ENCODE results near the gene REPIN1.

Gene REPIN1

DNA sequence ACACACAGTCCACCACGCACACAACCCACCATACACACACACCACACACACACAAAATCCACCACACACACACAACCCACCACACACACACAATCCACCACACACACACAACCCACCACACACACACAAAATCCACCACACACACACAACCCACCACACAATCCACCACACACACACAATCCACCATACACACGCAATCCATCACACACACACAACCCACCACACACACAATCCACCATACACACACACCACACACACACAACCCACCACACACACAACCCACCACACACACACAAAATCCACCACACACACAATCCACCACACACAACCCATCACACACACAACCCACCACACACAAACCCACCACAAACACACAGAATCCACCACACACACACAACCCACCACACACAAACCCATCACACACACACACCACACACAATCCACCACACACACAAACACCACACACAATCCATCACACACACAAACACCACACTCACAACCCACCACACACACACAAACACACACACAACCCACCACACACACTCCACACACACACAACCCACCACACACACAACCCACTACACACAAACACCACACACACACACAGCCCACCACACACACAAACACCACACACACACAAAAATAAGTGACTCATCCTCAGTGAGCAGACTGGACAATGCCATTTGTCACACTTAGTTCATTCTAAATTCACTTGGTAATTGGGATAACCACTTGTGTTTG, 8.8 kb upstream of the REPIN1 start:
- no peaks in the 10 kb centered on the region for H3K27me3 ChIP-seq (ENCODE audit: low read depth)
- no peak for DNase-seq (ENCODE audit: low spot score in 2 of 2)
- in situ Hi-C loops (cut with MboI; ENCODE audit: low sequenced_read_pairs) = no loop called here
- H3K9me3 ChIP-seq = no peaks in the 10 kb centered on the region
- no peak overlapping the region for H3K4me3 ChIP-seq
- no peaks in the 10 kb centered on the region for H3K36me3 ChIP-seq (replicated peaks)
- H3K4me1 ChIP-seq = peaks cover 9% of the 10 kb centered on the region

DNA sequence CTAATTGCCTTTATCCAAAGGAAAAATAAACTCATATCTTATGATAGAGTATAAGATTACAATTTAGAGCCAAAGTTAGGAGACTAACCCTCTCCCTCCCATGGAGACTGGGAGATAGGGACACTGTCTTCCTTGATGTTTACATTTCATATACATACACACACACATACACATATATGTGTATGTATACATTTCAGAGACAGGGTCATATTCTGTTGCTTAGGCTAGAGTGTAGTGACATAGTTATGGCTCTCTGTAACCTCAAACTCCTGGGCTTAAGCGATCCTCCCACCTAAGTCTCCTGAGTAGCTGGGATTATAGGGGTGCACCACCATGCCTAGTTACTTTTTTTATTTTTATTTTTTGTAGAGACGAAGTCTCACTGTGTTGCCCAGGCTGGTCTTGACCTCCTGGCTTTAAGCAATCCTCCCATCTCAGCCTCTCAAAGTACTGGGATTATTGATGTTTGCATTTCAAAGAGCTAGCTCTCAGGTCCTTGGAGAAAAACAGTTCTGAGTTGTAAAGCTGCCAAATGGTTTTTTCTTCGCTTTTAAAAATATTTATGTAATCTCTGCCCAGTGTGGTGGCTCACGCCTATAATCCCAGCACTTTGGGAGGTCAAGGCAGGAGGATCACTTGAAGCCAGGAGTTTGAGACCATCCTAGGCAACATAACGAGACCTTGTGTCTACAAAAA, 8.1 kb upstream of the REPIN1 start:
- no peak overlapping the region for H3K4me3 ChIP-seq
- H3K36me3 ChIP-seq (replicated peaks) = no peaks in the 10 kb centered on the region
- in situ Hi-C loops (cut with MboI; ENCODE audit: low sequenced_read_pairs) = no loop called here
- peak in 1 of 2 experiments; percentile 49 for DNase-seq (ENCODE audit: low spot score in 2 of 2)
- no peaks in the 10 kb centered on the region for H3K9me3 ChIP-seq
- no peaks in the 10 kb centered on the region for H3K27me3 ChIP-seq (ENCODE audit: low read depth)
- H3K4me1 ChIP-seq = peaks cover 9% of the 10 kb centered on the region

GRCh38 chr7:150361402-150361801, 7.2 kb upstream of the REPIN1 start:
- in situ Hi-C loops (cut with MboI; ENCODE audit: low sequenced_read_pairs) = no loop called here
- Histone ChIP-seq H3K4me3 (no peak overlapping the region), H3K27me3 (ENCODE audit: low read depth) (no peaks in the 10 kb centered on the region), H3K4me1 (peaks cover 9% of the 10 kb centered on the region), H3K36me3 (replicated peaks) (no peaks in the 10 kb centered on the region), H3K9me3 (no peaks in the 10 kb centered on the region)
- DNase-seq (ENCODE audit: low spot score in 2 of 2) = no peak

DNA sequence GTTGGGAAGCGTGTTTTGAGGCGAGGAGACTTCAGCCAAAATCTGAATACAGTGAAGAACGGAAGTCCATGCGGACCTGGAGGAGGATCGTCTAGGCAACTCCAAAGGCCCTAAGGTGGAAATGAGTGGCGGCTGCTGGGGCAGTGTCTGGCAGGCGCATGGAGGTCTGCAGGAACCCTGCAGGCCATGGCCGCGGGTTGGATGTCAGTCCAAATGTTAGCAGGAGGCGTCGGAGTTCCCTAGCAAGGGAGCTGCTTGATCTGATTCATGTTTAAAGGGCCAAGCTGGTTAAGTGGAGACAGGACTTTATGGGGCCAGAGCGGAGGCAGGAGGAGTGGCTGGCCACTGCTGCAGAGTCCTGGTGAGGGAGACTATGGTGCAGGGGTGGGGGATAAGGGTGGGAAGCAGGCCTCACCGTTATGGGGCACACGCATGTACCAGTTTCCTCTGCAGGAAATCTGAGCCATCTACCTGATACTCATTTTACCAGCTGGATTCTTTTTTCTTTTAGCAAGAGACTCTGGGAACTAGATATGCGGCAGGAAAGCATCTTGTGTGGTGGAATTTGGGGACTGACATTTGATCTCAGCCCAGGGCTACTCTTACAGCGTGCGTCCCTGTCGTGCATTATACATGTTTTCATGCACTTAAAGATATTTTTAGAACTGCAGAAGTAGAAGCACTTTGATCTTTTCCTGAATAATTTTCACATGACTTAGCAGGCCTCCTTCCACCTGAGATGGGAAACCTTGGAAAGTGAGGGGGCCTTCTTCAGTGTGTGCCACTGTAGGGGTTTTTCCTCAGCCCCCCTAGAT, 6.6 kb upstream of the REPIN1 start:
- no peaks in the 10 kb centered on the region for H3K9me3 ChIP-seq
- H3K4me3 ChIP-seq = no peak overlapping the region
- in situ Hi-C loops (cut with MboI; ENCODE audit: low sequenced_read_pairs) = no loop called here
- peaks cover 9% of the 10 kb centered on the region for H3K4me1 ChIP-seq
- no peaks in the 10 kb centered on the region for H3K36me3 ChIP-seq (replicated peaks)
- DNase-seq (ENCODE audit: low spot score in 2 of 2) = no peak
- no peaks in the 10 kb centered on the region for H3K27me3 ChIP-seq (ENCODE audit: low read depth)

DNA sequence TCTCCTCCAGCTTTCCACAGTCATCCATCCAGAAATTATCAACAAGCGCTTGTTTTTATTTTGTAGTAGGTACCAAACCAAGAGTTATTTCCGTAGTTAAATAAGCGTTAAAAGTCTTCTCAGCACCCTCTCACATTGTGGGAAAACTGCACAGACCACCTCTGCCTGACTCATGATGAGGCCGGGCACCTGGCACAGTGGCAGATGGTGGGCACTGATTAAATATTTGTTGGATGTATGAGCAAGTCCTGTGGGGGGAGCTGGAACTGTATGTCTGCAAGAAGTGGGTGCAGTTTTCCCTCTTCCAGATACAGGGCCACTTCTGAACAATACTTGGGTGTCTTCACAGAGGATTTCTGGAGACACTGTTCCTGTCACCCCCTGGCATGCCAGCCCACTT, 5.3 kb upstream of the REPIN1 start:
- peaks cover 18% of the 10 kb centered on the region for H3K4me1 ChIP-seq
- no peak overlapping the region for H3K4me3 ChIP-seq
- DNase-seq (ENCODE audit: low spot score in 2 of 2) = no peak

GRCh38 chr7:150363872-150364271, 4.8 kb upstream of the REPIN1 start:
- in situ Hi-C loops (cut with MboI; ENCODE audit: low sequenced_read_pairs) = no loop called here
- H3K4me1 ChIP-seq = peaks cover 18% of the 10 kb centered on the region
- DNase-seq (ENCODE audit: low spot score in 2 of 2) = no peak

More for the DNA sequence above, 5.3 kb upstream of the REPIN1 start:
- Histone ChIP-seq H3K36me3 (replicated peaks) (no peaks in the 10 kb centered on the region), H3K9me3 (no peaks in the 10 kb centered on the region), H3K27me3 (ENCODE audit: low read depth) (no peaks in the 10 kb centered on the region)
- in situ Hi-C loops (cut with MboI; ENCODE audit: low sequenced_read_pairs) = no loop called here

DNA sequence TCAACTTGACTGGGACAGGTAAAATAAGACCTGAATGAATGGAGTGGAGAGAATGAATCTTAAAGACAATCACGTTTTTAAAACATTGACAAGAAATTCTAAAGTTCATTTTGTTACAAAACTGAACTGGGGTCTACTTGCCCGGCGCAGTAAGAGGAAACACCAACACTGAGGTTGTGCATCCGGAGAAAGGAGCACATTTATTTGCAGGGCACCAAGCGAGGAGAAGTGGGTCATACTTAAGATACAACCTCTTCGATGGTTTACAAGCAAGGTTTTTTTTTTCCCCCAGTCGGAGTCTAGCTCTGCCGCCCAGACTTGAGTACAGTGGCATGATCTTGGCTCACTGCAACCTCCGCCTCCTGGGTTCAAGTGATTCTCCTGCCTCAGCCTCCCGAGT, 3.4 kb upstream of the REPIN1 start:
- no peak overlapping the region for H3K4me3 ChIP-seq
- no peak for DNase-seq (ENCODE audit: low spot score in 2 of 2)
- in situ Hi-C loops (cut with MboI; ENCODE audit: low sequenced_read_pairs) = no loop called here
- no peaks in the 10 kb centered on the region for H3K27me3 ChIP-seq (ENCODE audit: low read depth)
- peaks cover 8% of the 10 kb centered on the region for H3K36me3 ChIP-seq (replicated peaks)
- peaks cover 21% of the 10 kb centered on the region for H3K4me1 ChIP-seq
- no peaks in the 10 kb centered on the region for H3K9me3 ChIP-seq

More at GRCh38 chr7:150363872-150364271, 4.8 kb upstream of the REPIN1 start:
- Histone ChIP-seq H3K27me3 (ENCODE audit: low read depth) (no peaks in the 10 kb centered on the region), H3K9me3 (no peaks in the 10 kb centered on the region), H3K4me3 (no peak overlapping the region), H3K36me3 (replicated peaks) (no peaks in the 10 kb centered on the region)

DNA sequence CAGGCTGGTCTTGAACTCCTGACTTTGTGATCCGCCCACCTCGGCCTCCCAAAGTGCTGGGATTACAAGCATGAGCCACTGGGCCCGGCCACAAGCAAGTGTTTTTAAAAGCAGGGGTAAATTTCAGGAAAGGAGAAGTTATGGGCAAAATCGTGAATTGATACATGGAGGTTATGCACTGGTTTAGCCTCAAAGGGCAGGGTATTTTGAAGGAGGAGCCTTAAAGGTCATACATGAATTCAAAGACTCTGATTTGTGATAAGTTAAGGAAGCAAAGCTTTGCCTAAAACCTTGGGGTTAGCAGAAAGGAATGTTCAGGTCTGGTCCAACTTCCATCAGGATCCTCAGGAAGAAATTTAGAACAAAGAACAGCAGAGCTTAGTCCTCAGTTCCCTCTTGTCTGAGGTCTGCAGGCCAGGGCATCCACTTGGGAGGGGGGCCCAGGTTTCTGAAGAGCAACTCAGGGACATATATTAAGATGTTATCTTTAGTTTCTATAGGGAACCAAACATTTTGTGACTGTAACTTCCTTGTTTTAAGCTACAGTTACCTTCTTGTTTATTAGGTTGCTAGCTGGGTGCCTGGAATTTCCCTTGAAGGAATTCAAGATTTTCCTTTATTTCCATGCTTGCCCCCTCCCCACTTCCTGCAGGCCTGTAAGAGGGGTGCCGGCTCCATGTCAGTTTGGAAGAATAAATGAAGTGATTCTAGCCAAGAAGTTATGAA, 2.8 kb upstream of the REPIN1 start:
- in situ Hi-C loops (cut with MboI; ENCODE audit: low sequenced_read_pairs) = no loop called here
- Histone ChIP-seq H3K4me1 (peaks cover 19% of the 10 kb centered on the region), H3K4me3 (no peak overlapping the region), H3K9me3 (no peaks in the 10 kb centered on the region), H3K36me3 (replicated peaks) (peaks cover 14% of the 10 kb centered on the region), H3K27me3 (ENCODE audit: low read depth) (no peaks in the 10 kb centered on the region)
- no peak for DNase-seq (ENCODE audit: low spot score in 2 of 2)

- H3K27me3 ChIP-seq (ENCODE audit: low read depth) = no peaks in the 10 kb centered on the region
- in situ Hi-C loops (cut with MboI; ENCODE audit: low sequenced_read_pairs) = no loop called here
- H3K9me3 ChIP-seq = no peaks in the 10 kb centered on the region
- no peak for DNase-seq (ENCODE audit: low spot score in 2 of 2)
- H3K4me1 ChIP-seq = peaks cover 18% of the 10 kb centered on the region
- peaks cover 33% of the 10 kb centered on the region for H3K36me3 ChIP-seq (replicated peaks)
- H3K4me3 ChIP-seq = peak overlapping the region; percentile 72
Measured at GRCh38 chr7:150367677-150368095, 936 bp upstream of the REPIN1 start.

GRCh38 chr7:150368884-150369747, 494 bp downstream of the REPIN1 start:
- in situ Hi-C loops (cut with MboI; ENCODE audit: low sequenced_read_pairs) = no loop called here
- peaks cover 47% of the 10 kb centered on the region for H3K36me3 ChIP-seq (replicated peaks)
- no peaks in the 10 kb centered on the region for H3K27me3 ChIP-seq (ENCODE audit: low read depth)
- no peaks in the 10 kb centered on the region for H3K9me3 ChIP-seq
- H3K4me1 ChIP-seq = peaks cover 18% of the 10 kb centered on the region
- H3K4me3 ChIP-seq = peak overlapping the region; percentile 72
- DNase-seq (ENCODE audit: low spot score in 2 of 2) = peak; percentile 56 to 87

DNA sequence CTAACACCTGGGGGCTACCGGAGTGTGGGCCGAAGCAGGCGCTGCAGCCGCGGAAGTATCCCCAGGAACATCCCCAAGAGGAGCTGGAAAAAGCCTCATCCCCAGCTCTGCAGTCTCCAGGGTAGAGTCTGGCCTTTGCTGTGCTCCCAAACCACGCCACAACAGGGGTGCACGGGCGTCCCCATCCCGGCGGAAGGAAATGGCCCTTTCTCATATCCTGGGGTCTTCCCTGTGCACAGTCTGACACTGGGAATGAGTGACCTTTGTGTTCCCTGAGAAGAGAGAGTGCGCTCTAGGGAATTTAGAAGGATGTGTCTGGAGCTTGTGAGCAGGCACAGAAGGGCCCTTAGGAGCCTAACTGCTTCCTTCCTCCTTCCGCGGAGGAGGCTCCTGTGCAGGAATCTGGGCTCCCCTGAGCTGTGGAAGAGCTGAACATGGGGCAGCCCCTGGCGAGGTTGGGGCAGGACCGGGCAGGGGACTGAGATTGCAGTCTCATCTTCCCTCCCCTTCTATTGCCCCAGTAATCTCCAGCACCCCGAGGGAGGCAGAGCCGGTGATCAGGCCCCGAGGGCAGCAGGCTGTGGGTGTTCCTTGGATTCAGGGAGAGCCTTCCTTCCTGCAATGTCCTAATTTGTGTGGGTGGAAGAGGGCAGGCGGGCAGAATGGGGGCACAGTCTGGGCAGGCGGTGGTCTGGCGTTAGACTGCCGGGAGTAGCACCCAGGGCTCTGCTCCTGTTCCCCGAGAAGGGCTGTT, 1.3 kb downstream of the REPIN1 start:
- H3K4me1 ChIP-seq = peaks cover 18% of the 10 kb centered on the region
- no peak for DNase-seq (ENCODE audit: low spot score in 2 of 2)
- peak overlapping the region; percentile 72 for H3K4me3 ChIP-seq
- H3K36me3 ChIP-seq (replicated peaks) = peaks cover 51% of the 10 kb centered on the region
- no peaks in the 10 kb centered on the region for H3K9me3 ChIP-seq
- in situ Hi-C loops (cut with MboI; ENCODE audit: low sequenced_read_pairs) = no loop called here
- H3K27me3 ChIP-seq (ENCODE audit: low read depth) = no peaks in the 10 kb centered on the region

GRCh38 chr7:150370612-150371071, 2.0 kb downstream of the REPIN1 start:
- Histone ChIP-seq H3K27me3 (ENCODE audit: low read depth) (no peaks in the 10 kb centered on the region), H3K9me3 (no peaks in the 10 kb centered on the region), H3K36me3 (replicated peaks) (peaks cover 51% of the 10 kb centered on the region), H3K4me1 (peaks cover 18% of the 10 kb centered on the region), H3K4me3 (peak overlapping the region; percentile 72)
- no peak for DNase-seq (ENCODE audit: low spot score in 2 of 2)
- in situ Hi-C loops (cut with MboI; ENCODE audit: low sequenced_read_pairs) = no loop called here

Measured in HAP-1 (cell line).